ENCODE measurements around the gene NEK5.
"Not testable (repeated sequence)": the region's sequence is repeated elsewhere in the genome, so short reads cannot be mapped to it uniquely, and the experiment has no call there.

Gene NEK5

DNA sequence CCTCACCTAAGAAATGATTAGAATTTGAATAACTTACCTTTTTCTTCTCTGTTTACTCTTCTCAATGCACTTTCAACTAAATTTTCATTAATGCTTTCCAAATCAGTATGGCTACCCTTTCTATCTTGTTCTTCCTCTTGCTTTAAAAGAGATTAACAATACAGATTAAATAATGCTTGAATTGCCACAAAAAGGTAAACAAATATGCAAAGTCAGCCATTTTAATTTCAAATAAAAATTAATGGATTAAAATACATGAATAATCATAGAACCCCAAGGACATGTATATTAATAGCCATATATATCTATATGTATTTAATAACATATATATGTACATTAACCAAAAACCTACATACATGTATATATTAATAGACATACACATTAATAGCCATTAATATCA lies 7.9 kb upstream of the NEK5 start:
- no peak for DNase-seq

DNA sequence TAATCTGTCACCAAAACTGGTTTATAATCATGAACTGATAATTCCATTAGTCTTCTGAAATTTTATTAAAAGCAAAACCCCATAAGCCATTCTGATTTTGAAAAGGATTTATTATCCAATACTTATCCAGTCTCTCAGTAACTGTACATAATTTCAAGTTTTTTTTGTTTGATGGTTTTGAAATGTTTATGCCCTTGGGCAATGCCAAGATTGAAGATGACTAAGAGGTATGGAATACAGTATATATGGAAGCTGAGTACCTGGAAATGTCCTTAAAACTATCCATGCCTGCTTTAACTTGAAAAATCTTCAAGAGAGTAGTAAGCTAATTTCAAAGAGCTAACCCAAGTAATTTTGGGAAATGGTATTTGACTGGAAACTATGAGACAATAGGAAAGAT lies 1.8 kb upstream of the NEK5 start:
- DNase-seq, result no peak

DNA sequence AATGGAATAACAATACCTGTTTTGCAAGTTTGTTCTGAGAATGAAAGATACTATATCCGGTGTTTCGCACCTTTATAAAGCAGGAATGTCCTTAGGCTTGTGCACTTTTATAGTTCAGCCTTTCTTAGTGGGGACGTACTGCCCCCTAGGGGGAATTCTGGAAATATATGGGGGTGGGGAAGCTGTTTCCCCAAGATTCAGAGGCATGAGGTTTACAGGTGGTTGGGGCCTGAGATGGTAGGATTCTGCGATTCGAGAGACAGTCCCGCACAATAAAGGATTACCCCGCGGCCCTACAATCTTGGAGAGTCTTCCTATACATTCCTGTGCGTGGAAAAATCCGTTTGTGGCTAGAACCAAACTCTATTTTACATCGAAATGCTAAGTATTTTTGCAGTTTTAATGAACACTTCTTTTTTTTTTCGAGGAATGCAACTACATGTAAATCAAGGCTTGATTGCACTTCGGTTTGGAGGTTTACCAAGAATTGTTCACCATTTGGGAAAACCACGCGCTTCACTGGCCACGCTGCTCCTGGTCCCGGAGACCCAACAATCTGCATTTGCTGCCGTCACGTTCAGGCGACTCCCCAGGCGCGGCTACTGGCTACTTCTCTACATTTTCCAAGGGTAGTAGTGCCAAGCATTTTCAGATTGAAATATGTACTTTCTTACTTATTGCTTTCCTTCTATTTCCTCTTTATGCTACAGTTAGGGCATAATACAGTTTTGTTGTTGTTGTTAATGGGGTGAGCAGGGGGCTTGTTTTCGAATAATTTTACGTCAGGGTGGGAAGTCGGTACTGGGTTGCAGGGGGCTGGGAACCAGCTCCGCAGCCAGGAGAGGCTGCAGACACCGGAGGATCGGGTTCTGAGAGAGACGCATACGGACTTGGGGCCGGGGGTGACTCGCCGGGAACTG lies 830 bp downstream of the NEK5 start:
- DNase-seq, result peak; percentile 44

DNA sequence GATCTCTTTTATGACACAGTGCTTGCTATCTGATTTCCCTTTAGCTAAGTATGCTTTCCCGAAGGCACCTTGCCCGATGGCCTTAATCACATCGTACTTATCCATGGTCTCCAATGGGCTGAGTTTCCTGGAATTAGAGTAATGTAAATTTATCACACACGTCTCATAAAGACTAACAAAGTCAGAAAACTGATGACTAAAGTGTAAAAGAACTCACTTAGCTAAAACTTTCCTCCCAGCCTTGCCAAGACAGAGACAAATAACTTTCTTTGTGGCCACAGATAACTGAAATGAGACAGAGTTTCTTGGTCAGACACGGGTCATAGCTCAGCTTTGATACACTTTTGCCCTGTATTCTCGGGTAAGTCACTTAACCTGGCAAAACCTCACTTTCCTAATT lies 1.5 kb downstream of the NEK5 start:
- no peak for DNase-seq

DNA sequence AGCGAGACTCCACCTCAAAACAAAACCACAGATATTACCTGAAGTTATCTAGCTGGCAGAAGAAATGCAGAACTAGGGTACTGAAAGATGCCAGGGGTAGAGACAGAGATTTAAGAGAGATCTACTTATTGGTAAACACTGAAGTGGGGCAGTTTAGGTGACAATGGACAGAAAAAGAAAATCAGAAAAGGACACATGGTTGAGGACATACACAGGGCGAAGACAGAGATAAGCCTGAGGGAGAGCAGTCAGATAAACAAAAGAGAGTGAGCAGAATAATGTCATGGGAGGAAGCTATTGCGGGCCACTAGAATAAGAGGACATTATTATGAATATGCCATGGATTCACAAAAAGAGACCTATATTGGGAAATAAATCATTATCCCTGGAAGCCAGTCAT lies 3.3 kb downstream of the NEK5 start:
- no peak for DNase-seq

DNA sequence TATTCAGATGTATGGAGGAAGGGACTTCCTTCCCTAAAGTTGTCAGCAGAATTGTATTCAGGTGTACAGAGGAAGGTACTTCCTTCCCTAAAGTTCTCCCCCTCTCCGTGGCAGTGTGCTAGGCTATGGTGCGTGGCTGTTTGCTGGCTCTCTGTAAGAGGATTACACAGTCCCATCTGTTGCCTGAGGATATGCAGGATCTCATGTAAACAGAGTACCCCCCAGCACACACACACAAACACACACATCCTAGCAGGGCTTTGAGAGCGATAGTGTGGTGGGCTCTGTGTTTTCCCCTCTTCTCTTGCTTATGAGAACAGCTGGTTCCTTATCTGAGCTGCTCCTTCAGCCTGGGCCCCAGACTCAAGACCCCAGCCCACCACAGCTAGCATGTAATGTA lies 10.3 kb downstream of the NEK5 start:
- no peak for DNase-seq

DNA sequence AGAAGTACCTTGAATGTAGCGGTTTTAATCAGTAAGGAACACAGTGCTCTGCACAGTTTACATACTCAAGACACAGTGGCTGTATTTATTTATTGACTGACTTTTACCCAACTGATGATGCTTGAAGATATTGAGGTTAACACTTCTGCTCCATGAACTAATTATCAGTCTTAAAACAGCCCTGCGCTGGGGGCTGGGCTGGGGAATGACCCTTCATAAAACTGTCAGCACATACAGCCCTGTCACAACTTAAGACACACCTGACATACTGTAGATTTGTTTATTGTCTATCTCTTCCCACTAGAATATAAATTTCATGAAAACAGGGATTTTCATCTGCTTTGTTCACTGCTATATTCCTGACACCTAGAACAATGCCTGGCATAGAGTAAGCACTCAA lies 10.8 kb downstream of the NEK5 start:
- DNase-seq, result no peak

DNA sequence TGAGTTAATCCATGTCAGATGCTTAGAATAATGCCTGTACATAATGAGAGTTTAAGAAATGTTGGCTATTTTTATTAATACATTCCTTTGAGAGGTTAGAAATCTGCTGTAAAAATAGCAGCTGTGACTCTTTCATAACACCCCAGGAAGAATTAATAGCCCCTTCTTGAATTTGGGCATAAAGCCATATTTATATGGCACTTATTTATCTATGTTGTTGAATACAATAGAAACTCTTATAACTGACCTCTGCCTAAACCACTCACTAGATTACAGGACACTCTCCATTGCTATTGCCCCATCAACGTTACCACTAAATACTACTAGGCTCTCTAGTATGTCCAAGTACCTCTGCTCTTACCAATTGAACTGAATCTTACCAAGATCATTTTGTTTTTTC lies 16.3 kb downstream of the NEK5 start:
- no peak for DNase-seq

DNA sequence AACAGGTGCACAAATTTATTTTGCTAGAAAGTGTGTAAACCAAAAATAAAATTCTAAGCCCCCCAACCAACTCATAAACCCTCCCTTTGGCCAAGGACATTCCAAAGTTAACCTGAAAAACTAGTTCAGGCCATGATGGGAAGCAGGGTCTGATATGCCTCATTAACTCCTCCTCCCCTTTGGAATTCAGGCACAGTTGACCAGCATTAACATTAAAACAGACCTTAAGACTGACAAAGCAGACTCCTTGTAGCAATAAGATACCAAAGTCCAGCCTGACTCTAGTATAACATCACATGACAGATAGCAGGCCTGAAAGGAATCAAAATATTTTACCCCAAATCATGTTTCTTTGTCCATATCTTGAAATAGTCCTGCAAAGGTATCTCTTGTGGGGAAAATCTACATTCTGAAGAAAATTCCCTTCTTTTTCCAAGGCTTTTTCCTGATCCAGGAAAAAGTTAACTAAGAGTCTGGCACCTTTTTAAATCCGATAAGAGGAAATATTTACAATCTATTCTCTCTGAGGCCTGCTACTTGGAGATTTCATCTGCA lies 19.7 kb downstream of the NEK5 start:
- no peak for DNase-seq

DNA sequence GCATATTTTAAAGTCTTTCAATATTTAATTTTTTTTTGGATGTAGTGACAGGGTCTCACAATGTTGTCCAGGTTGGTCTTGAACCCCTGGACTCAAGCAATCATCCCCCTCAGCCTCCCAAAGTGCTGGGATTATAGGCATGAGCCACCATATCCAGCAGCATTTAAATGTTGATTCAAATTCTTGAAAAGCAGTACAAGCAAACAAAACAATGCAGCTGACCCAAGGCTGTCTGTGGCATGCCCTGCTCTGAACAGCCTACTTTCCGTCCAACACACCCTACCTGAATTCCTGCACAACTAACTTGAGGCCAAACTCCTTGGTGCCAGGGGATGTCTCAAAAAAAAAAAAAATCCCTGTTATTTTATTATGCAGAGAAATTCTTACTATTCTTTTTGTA lies 23.0 kb downstream of the NEK5 start:
- DNase-seq, result no peak

DNA sequence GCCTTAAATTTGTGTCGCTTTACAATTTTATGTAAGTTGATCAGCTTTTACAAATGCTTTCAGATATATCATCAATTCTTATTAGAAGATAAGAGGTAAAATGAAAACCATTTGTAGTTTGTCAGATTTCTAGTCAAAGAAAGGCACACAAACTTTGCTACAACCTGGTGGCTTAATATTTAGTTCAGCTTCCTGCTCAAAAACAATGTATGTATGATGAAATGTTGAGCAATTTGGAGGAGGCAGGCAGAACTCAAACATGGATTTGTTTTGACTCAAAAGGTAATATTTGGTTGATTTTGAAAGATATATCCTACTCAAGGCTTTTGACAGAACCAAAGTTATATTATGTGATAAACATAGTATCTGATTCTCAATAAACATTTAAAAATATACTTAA lies 24.2 kb downstream of the NEK5 start:
- DNase-seq, result no peak

DNA sequence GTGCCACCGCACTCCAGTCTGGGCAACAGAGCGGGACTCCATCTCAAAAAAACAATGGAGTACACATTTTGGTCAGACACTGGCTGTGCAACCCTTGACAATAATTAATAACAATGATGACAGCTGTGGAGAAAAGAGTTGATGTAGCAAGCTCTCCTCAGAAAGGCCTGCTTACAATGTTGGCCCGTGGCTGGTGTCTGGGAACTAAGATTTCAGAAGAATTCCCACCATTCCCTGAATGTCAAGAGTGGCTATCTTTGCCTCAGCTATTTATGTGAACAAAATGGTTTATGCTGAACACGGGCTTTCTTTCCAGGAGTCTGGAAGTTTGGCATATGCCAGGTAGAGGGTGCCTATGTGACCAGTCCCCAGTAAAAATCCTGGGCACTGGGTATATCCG lies 25.5 kb downstream of the NEK5 start:
- DNase-seq, result no peak

DNA sequence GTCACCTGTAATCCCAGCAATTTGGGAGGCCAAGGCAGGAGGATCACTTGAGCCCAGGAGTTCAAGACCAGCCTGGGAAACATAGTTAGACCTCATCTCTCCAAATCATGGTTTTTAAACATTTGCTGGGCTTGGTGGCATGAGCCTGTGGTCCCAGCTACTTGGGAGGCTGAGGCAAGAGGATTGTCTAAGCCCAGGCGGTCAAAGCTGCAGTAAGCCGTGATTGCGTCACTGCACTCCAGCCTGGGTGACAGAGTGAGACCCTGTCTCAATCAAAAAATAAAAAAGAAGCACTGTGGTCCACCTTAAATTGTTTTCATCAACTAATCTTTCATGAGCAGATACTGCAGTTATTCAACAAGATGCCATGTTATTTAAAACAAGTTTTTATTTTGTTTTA lies 26.4 kb downstream of the NEK5 start:
- not testable (repeated sequence) for DNase-seq

DNA sequence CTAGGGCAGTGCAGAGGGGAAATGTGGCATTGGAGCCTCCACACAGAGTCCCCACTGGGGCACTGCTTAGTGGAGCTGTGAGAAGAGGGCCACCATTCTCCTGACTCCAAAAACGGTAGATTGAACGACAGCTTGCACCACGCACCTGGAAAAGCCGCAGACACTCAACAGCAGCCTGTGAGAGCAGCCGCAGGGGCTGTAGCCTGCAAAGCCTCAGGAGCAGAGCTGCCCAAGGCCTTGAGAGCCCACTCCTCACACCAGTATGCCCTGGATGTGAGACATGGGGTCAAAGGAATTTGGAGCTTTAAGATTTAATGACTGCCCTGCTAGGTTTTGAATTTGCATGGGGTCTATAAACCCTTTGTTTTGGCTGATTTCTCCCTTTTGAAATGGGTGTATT lies 31.7 kb downstream of the NEK5 start:
- DNase-seq, result no peak

DNA sequence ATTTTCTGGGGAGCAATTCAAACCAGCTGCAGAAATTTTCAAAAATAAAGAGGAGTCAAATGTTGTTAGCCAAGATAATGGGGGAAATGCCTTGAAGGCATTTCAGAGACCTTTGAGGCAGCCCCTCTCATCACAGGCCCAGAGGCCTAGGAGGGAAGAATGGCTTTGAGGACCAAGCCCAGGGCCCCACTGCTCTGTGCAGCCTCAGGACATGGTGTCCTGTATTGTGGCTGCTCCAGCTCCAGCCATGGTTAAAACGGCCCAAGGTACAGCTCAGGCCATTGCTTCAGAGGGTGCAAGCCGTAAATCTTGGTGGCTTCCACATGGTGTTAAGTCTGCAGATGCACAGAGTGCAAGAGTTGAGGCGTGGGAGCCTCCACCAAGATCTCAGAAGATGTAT lies 32.1 kb downstream of the NEK5 start:
- DNase-seq, result no peak

DNA sequence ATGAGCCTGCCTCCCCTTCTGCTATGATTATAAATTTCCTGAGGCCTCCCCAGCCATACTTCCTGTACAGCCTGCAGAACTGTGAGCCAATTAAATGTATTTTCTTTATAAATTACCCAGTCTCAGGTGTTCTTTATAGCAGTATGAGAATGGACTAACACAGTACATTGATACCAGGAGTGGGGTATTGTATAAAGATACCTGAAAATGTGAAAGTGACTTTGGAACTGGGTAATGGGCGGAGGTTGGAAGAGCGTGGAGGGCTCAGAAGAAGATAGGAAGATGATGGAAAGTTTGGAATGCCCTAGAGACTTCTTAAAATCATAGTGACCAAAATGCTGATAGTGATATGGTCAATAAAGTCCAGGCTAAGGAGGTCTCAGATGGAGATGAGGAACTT lies 32.8 kb downstream of the NEK5 start:
- no peak for DNase-seq

DNA sequence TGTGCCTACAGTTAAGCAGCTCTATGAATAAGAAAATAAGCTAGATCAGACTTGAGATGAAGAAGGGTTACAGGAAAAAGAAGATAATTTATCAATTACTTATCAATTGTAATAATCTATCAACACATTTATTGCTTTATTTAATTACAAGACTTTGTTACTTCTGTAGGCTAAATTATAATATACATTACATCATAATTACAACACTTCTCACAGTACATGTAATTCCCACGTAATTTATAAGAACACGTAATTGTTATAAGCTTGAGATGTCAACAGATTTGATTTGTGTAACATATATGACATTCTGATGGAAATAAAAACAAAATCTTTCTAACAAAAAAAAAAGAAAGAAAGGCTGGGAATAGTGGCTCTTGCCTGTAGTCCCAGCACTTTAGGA lies 36.8 kb downstream of the NEK5 start:
- no peak for DNase-seq

DNA sequence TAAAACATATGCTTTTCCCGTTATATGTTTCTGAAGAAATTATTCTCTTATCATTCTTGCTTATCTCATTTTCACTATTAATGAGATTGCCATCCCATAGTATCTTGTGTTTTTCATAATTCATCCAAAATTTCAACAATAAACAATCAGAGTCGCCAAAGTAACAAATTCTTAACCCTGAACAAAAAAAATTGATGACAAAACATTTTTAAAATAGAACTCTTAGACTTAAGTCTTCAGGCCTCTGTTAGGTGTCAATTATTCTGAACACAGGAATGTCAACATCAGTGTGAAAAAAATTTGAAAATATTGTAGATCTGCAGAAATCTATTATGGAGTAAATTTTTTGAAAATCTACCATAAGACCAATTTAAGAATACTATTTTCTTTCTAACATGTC lies 37.4 kb downstream of the NEK5 start:
- DNase-seq, result no peak

DNA sequence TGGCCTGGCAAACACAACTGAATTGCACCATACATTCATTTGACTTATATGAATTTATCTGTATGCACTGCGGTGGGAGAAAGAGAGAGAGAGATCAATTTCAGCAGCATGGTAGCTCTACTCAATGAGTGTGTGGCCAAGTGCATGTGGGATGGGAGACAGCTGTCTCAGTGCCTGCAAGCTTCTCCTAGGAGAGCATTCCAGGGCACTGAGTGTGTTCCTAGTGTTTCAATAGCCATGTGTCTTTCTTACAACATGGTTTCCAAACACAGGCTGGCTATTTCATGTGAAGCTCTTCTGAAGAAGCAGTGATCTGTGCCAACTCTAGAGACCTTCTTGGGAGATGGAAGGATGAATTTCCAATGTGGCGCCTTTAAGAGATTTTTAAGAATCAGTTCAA lies 43.5 kb downstream of the NEK5 start:
- DNase-seq, result no peak

DNA sequence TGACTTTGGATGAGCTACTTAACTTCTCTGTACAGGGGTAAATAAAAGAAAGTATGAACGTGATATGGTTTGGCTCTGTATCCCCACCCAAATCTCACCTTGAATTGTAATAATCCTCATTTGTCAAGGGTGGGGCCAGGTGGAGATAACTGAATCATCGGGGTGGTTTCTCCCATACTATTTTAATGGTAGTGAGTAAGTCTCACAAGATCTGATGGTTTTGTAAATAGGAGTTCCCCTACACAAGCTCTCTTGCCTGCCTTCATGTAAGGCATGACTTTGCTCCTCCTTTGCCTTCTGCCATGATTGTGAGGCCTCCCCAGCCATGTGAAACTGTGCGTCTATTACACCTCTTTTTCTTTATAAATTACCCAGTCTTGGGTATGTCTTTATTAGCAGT lies 43.9 kb downstream of the NEK5 start:
- not testable (repeated sequence) for DNase-seq

DNA sequence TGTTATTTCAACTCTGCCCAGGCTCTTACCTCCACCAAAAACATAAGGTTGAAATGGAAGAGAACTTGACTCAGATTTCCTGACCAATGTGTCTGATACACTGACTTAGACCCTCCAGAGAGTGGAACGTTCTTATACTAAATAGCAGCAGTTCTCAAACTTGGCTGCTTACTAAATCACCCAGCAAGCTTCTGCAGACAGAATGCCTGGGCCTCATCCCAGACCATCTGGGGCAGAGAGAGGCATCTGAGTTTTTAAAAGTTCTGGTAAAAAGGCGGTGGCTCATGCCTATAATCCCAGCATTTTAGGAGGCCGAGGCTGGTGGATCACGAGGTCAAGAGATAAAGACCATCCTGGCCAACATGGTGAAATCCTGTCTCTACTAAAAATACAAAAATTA lies 46.3 kb downstream of the NEK5 start:
- DNase-seq, result no peak

DNA sequence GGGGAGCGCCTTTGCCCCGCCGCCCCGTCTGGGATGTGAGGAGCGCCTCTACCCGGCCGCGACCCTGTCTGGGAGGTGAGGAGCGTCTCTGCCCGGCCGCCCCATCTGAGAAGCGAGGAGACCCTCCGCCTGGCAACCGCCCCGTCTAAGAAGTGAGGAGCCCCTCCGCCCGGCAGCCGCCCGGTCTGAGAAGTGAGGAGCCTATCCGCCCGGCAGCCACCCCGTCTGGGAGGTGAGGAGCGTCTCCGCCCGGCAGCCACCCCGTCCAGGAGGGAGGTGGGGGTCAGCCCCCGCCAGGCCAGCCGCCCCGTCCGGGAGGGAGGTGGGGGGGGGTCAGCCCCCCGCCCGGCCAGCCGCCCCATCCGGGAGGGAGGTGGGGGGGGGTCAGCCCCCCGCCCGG lies 49.0 kb downstream of the NEK5 start:
- DNase-seq, result not testable (repeated sequence)

DNA sequence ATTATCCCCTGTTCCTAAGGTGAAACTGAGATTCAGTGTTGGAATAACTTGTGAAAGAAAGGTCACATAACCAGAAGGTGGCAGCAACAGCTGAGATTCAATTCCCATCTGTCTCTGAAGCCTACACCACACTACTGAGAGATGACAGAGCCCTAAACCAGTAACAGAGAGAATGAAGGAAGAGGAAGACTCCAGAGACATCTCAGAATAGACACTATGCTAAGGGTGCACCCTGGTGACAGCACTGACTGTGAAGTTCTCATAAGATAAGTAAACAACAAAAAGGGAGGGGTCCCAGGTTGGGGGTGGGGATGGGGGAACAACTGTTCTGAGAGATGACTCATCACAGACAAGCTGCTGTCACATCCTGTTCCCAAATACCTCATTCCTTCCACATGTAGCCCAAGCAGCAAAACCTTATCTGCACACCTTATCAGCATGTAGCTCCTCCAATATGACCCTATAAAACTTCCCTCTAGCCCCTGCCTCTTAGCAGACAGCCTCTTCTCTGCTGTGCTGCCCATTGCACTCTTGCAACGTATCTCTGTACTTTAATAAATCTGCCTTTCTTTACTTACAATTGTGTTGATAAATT lies 57.8 kb downstream of the NEK5 start:
- no peak for DNase-seq

DNA sequence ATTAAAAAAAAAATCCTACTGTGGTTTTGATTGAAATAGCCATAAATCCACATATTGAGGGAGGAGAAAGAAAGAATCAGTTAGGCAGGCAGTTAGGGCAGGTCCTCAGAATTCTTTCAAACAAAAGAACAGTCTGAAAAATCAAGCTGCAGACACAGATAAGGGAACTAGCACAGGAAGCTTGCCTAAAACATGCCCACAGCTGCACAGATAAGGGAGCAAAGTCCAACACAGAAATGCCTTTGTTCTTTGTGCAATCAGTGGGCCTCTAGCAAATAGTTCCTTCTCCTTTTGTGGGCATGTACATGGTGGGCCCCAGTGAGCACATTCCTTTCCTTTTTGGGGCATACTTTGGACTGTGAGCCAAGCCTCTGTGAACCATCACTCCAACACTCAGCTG lies 61.6 kb downstream of the NEK5 start:
- DNase-seq, result no peak

DNA sequence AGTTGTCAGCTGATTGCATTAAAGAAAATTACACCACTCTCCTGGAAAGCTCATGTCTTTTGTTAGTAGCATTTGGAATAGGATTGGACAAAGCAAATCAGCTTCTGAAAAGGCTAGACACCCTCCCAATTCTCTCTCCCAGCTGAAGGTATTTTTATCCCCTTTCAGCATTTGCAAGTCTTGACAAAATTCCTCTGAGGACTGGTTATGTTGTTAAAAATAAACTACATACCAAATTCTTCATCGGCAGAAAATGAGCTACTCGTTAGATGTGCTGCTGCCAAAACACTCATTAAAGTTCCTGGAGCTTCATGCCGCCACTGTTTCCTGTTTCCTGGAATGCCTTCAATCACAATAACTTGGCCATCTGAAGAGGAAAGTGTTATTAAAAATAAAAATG lies 67.3 kb downstream of the NEK5 start:
- DNase-seq, result no peak

Measured in activated T-cell treated with anti-CD3 and anti-CD28 coated beads, Interleukin-2, amount 50 U/mL, for 1 hour (primary cell).